GM20000 (cell line): ENCODE data around the gene TMEM144.
A peak's percentile ranks its signal among the peaks of the same experiment; 100 is the strongest.

ENCODE experiments used
- DNase-seq: peaks from one replicate; pipeline ENCODE4 v3.0.0; 2012; ENCODE audit warnings: low spot score
- CTCF ChIP-seq: IDR thresholded peaks from 2 replicates; pipeline ENCODE4 v1.5.1; 2012; ENCODE audit warnings: mild to moderate bottlenecking, control low read depth; ENCODE audit errors: extremely low read depth, missing control alignments

Gene TMEM144

DNA sequence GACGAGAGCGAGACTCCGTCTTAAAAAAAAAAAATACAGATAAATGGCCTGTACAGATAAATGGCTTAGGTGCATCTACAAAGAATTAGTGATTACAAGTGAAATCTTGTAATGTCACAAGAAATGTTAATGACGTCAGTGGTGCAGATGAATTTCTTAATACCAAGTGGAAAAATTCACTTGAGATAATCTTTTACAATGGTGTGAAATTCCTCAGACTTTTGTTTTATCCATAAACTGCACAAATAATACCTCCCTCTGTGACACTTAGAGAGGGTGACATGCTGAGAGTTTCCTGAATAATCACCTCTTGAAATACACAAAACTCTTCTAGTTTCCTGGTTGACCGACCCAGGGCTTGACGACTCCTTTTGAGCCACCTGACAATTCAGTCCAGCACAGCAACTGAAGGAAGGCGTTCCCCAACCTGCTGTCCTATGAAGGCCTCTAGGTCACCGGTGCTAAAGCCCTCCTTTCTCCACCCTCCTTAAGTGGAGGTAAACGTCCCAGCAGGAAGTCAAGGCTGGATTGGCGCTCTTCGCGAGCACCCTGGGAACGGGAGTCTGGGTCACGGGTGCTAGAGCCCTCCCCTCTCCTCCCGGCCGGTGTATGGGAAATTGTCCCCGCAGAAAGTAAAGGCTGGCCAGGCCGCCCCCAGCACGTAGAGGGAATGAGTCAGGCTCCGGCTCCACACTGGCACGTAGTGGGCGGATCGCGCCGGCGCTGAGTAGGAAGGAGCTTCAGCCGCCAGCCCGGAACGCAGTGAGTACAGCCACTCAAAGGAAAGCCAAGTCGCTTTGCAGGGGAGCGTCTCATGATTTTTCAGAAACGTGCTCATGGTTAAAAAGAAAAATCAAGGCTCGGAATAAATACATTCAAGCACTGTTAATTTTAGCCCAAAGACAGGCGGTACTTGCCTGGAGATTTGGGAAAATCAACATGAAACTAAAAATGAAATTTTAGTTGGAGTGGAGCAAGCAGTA lies at the start of gene TMEM144:
TSS of gene TMEM144 (plus strand) at position 662 of the 983 bp plus-strand sequence. CDS start 2,182 bp downstream, outside the sequence.
- peak; percentile 49 for DNase-seq
- TF ChIP-seq CTCF, result no peak

DNA sequence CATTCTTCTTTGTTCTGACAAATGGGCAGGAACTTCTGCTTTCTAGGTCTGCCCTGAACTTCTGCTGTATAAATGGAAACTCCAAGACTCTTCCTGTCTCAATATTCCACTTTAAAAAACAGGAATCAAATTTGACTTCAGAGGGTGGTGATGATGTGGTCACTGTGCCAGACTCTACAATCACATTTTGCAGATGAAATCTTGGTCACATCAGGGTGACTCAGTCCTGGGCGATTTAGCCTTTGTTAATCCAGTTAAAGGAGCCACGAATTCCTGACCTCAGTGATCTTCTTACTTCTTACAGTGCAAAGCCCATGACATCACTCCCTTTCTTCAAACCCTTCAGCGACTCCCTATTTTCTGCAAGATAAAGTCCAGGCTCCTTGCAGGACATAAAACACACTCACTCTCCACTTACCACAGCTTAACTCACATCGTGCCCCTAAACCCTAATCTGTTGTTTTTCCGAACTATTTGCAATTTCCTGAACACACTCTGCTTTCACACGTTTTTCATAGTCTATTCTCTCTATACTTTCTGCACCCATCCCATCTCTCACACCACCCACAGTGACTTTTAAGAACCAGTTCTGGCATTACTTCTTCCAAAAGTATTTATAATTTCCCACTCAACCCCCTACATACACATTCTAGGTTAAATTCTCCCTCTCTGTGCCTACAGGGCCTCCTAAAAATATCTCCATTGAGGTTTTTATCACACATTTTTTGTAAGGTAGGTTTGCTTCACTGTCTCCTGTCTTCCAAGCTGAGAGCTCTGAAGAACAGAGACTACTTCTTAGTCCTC lies 48.5 kb upstream of the TMEM144 start:
- TF ChIP-seq CTCF, result no peak
- DNase-seq, result no peak

GRCh38 chr4:158162631-158163030 lies 47.7 kb upstream of the TMEM144 start:
- DNase-seq, result no peak
- TF ChIP-seq CTCF, result no peak

- no peak for DNase-seq
- no peak for TF ChIP-seq CTCF
These were observed 46.1 kb upstream of the TMEM144 start for GRCh38 chr4:158163941-158164767.

GRCh38 chr4:158164768-158165213 lies 45.5 kb upstream of the TMEM144 start:
- no peak for TF ChIP-seq CTCF
- DNase-seq, result no peak

DNA sequence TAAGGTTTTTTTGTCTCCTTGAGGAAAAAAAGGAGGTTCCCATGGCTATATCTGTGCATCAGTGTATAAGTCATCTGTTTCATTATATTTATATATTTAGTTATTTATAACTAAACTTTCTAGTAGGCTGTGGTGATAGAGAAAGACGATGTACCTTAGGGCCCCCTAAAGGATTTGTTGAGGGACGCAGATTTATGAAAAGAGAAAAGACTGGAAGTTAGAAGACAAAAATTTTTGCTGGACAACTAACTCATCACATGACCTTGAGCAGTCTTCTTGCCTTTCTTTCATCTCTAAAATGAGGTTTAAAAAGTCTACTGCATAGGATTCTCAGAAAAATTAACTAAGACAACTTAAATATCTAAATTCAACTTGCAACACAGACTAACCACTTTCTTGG lies 43.6 kb upstream of the TMEM144 start:
- no peak for TF ChIP-seq CTCF
- DNase-seq, result no peak
